Measurements from ENCODE around the gene UBN1.

The UBN1 gene

GRCh38 chr16:4917117-4917516, 69.8 kb downstream of the UBN1 start:
- TF ChIP-seq CTCF (IDR thresholded peaks at IDR 0.05; ENCODE audit: low read depth, low read length): no peak
- H3K4me3 ChIP-seq (ENCODE audit: low read depth, low read length): no peak overlapping the region

GRCh38 chr16:4918781-4919251, 71.5 kb downstream of the UBN1 start:
- no peak for TF ChIP-seq CTCF (IDR thresholded peaks at IDR 0.05; ENCODE audit: low read depth, low read length)
- H3K4me3 ChIP-seq (ENCODE audit: low read depth, low read length): no peak overlapping the region

GRCh38 chr16:4920826-4921225, 73.5 kb downstream of the UBN1 start:
- TF ChIP-seq CTCF (IDR thresholded peaks at IDR 0.05; ENCODE audit: low read depth, low read length): no peak
- H3K4me3 ChIP-seq (ENCODE audit: low read depth, low read length): no peak overlapping the region

- H3K4me3 ChIP-seq (ENCODE audit: low read depth, low read length): no peak overlapping the region
- no peak for TF ChIP-seq CTCF (IDR thresholded peaks at IDR 0.05; ENCODE audit: low read depth, low read length)
These were observed 75.6 kb downstream of the UBN1 start for GRCh38 chr16:4922721-4923342.

GRCh38 chr16:4923853-4924252, 76.6 kb downstream of the UBN1 start:
- no peak for TF ChIP-seq CTCF (IDR thresholded peaks at IDR 0.05; ENCODE audit: low read depth, low read length)
- no peak overlapping the region for H3K4me3 ChIP-seq (ENCODE audit: low read depth, low read length)

- no peak overlapping the region for H3K4me3 ChIP-seq (ENCODE audit: low read depth, low read length)
- no peak for TF ChIP-seq CTCF (IDR thresholded peaks at IDR 0.05; ENCODE audit: low read depth, low read length)
These were observed 77.5 kb downstream of the UBN1 start for GRCh38 chr16:4924593-4925292.

GRCh38 chr16:4925293-4925607, 78.0 kb downstream of the UBN1 start:
- TF ChIP-seq CTCF (IDR thresholded peaks at IDR 0.05; ENCODE audit: low read depth, low read length): no peak
- H3K4me3 ChIP-seq (ENCODE audit: low read depth, low read length): no peak overlapping the region

All from WI38 (cell line).